Mammary epithelial cell (primary cell): ENCODE data around the gene TFEB.

Experiments used
- CTCF ChIP-seq, 2 donors: IDR thresholded peaks in 1 of 2; conservative IDR thresholded peaks in 1 of 2; 2 replicates each; pipeline ENCODE4 v1.5.1; 2011 to 2012; ENCODE audit warnings: inconsistent platforms in 2 of 2, low read length in 2 of 2, mild to moderate bottlenecking in 2 of 2, control low read depth in 1 of 2, low read depth in 1 of 2; ENCODE audit not compliant: insufficient read depth in 1 of 2; ENCODE audit errors: extremely low read depth in 1 of 2
- EZH2 ChIP-seq: IDR thresholded peaks from 2 replicates; pipeline ENCODE4 v1.6.1; 2012; ENCODE audit warnings: low read length, inconsistent platforms, borderline replicate concordance

GRCh38 chr6:41781366-41781730 is 45.9 kb upstream of the TFEB start:
- no peak for TF ChIP-seq CTCF (conservative IDR thresholded peaks at IDR 0.05 in 1 of 2, IDR thresholded peaks at IDR 0.05 in 1 of 2; ENCODE audit: extremely low read depth in 1 of 2, insufficient read depth in 1 of 2, low read depth in 1 of 2, low read length in 2 of 2)
- TF ChIP-seq EZH2, result no peak
